ENCODE measurements around the gene CLEC10A. TPM values are rescaled to one million over a fixed set of nuclear protein-coding genes. Genes with fewer than 3 reads are reported as not detected.
"Not testable (repeated sequence)": the region's sequence is repeated elsewhere in the genome, so short reads cannot be mapped to it uniquely, and the experiment has no call there.

The CLEC10A gene
- total and polyA plus RNA-seq, 2 donors (not counting 3 experiments of a cell fraction or from before 2014, with no cell fraction given) = 0.14 TPM; not detected in 1

- H3K27ac ChIP-seq (ENCODE audit: insufficient read depth, low read depth, low read length); H3K9ac ChIP-seq (replicated peaks; ENCODE audit: extremely low read depth, insufficient read depth, low read length); DNase-seq (ENCODE audit: low read depth, low spot score); POLR2A ChIA-PET; BruUV-seq (replicated peaks); H3K4me3 ChIP-seq (replicated peaks in 1 of 3; ENCODE audit: insufficient read depth in 1 of 3, low read depth in 1 of 3, low read length in 3 of 3); H3K36me3 ChIP-seq (ENCODE audit: control insufficient read depth in 2 of 2, extremely low read depth in 1 of 2, insufficient read depth in 2 of 2, low read length in 2 of 2); H3K79me2 ChIP-seq (ENCODE audit: control insufficient read depth, insufficient read depth, low read length); H4K20me1 ChIP-seq (replicated peaks; ENCODE audit: control insufficient read depth, extremely low read depth, insufficient read depth, low read length); dilution Hi-C loops (cut with MboI; ENCODE audit: extremely low pct_ligation_motif_present, low sequenced_read_pairs); H3K4me2 ChIP-seq (ENCODE audit: insufficient read depth, low read length); H3K4me1 ChIP-seq (ENCODE audit: control insufficient read depth, extremely low read depth, insufficient read depth, low read length); H3K9me1 ChIP-seq (replicated peaks; ENCODE audit: control insufficient read depth, extremely low read depth, insufficient read depth, low read length); H3K9me3 ChIP-seq (replicated peaks; ENCODE audit: control insufficient read depth, insufficient read depth, low read length); H3K27me3 ChIP-seq (ENCODE audit: control insufficient read depth in 2 of 2, insufficient read depth in 2 of 2, low read length in 2 of 2); intact Hi-C loops (cut with micrococcal nuclease); FAIRE-seq; H2AFZ ChIP-seq (ENCODE audit: low read depth, low read length): not testable (repeated sequence)
- CTCF ChIA-PET = interaction anchor here (0.6 kb wide), 1 partner anchor 166 kb away, joined by 3 read pairs; no protein-coding TSS in a partner anchor
Measured at GRCh38 chr17:7088442-7088841, 8.4 kb upstream of the CLEC10A start.

GRCh38 chr17:7084088-7084487 lies 4.0 kb upstream of the CLEC10A start:
- Histone ChIP-seq H3K27ac (ENCODE audit: insufficient read depth, low read depth, low read length) (no peak overlapping the region), H3K9me1 (replicated peaks; ENCODE audit: control insufficient read depth, extremely low read depth, insufficient read depth, low read length) (no peaks in the 10 kb centered on the region), H4K20me1 (replicated peaks; ENCODE audit: control insufficient read depth, extremely low read depth, insufficient read depth, low read length) (no peaks in the 10 kb centered on the region), H3K9me3 (replicated peaks; ENCODE audit: control insufficient read depth, insufficient read depth, low read length) (no peaks in the 10 kb centered on the region), H3K4me1 (ENCODE audit: control insufficient read depth, extremely low read depth, insufficient read depth, low read length) (peaks cover 5% of the 10 kb centered on the region), H2AFZ (ENCODE audit: low read depth, low read length) (no peak overlapping the region), H3K4me3 (replicated peaks in 1 of 3; ENCODE audit: insufficient read depth in 1 of 3, low read depth in 1 of 3, low read length in 3 of 3) (no peak overlapping the region), H3K27me3 (ENCODE audit: control insufficient read depth in 2 of 2, insufficient read depth in 2 of 2, low read length in 2 of 2) (no peaks in the 10 kb centered on the region), H3K4me2 (ENCODE audit: insufficient read depth, low read length) (peak overlapping the region; percentile 47), H3K36me3 (ENCODE audit: control insufficient read depth in 2 of 2, extremely low read depth in 1 of 2, insufficient read depth in 2 of 2, low read length in 2 of 2) (no peaks in the 10 kb centered on the region), H3K9ac (replicated peaks; ENCODE audit: extremely low read depth, insufficient read depth, low read length) (no peak overlapping the region), H3K79me2 (ENCODE audit: control insufficient read depth, insufficient read depth, low read length) (no peaks in the 10 kb centered on the region)
- FAIRE-seq = peak; percentile 26
- ChIA-PET CTCF (interaction anchor here (0.7 to 1.6 kb wide), 3 partner anchors 11 to 173 kb away, joined by 3 to 4 read pairs (median 4); no protein-coding TSS in a partner anchor), POLR2A (interaction anchor here (0.6 kb wide), 1 partner anchor 46 kb away, joined by 4 read pairs; no protein-coding TSS in a partner anchor)
- peak; percentile 79 for DNase-seq (ENCODE audit: low read depth, low spot score)
- BruUV-seq (replicated peaks) = no TSS peak
- dilution Hi-C loops (cut with MboI; ENCODE audit: extremely low pct_ligation_motif_present, low sequenced_read_pairs) = no loop called here
- no peak for TF ChIP-seq POLR2AphosphoS5 (IDR thresholded peaks at IDR 0.05; ENCODE audit: insufficient read depth, low read depth, low read length)
- no peak for TF ChIP-seq CTCF (IDR thresholded peaks at IDR 0.05; ENCODE audit: extremely low read depth in 1 of 2, insufficient read depth in 1 of 2, low read depth in 1 of 2, low read length in 2 of 2)
- no peak for TF ChIP-seq POLR2A (IDR thresholded peaks at IDR 0.05; ENCODE audit: low read depth, low read length)
- intact Hi-C loops (cut with micrococcal nuclease) = no loop called here

Measured in endothelial cell of umbilical vein (primary cell).